Transverse colon (tissue), 4 donors: ENCODE measurements around the gene PAFAH2.

Experiments
- CTCF ChIP-seq, 5 experiments: fragments of 200-600 bp in 3 of 5; fragments of 450-650 bp in 2 of 5; sonication (generic) in 3 of 5; IDR thresholded peaks; 1 replicate in 2 of 5; 2 replicates in 3 of 5; pipeline ENCODE4 v1.5.1; 2016 to 2017; ENCODE audit warnings: antibody characterized with exemption in 5 of 5, inconsistent platforms in 3 of 5, mild to moderate bottlenecking in 2 of 5, moderate library complexity in 1 of 5
- EP300 ChIP-seq: sonication (generic); formaldehyde crosslinking; IDR thresholded peaks from one replicate; pipeline ENCODE4 v1.6.1; 2017; ENCODE audit warnings: antibody characterized with exemption, low read depth
- POLR2A ChIP-seq: fragments of 450-650 bp; IDR thresholded peaks from one replicate; pipeline ENCODE4 v1.6.1; 2016; ENCODE audit warnings: antibody characterized with exemption, mild to moderate bottlenecking, moderate library complexity
- POLR2AphosphoS5 ChIP-seq, 3 donors: sonication (generic); formaldehyde crosslinking; IDR thresholded peaks; one replicate each; pipeline ENCODE4 v1.6.1; 2016; ENCODE audit warnings: antibody characterized with exemption in 3 of 3

- TF ChIP-seq CTCF (IDR thresholded peaks at IDR 0.05) (no peak), POLR2AphosphoS5 (IDR thresholded peaks at IDR 0.05) (no peak), EP300 (no peak), POLR2A (no peak)
These were observed 65.5 kb downstream of the PAFAH2 start for GRCh38 chr1:25932321-25932720.
